Measurements from ENCODE around the gene TMPRSS11A.

Gene TMPRSS11A, protein sequence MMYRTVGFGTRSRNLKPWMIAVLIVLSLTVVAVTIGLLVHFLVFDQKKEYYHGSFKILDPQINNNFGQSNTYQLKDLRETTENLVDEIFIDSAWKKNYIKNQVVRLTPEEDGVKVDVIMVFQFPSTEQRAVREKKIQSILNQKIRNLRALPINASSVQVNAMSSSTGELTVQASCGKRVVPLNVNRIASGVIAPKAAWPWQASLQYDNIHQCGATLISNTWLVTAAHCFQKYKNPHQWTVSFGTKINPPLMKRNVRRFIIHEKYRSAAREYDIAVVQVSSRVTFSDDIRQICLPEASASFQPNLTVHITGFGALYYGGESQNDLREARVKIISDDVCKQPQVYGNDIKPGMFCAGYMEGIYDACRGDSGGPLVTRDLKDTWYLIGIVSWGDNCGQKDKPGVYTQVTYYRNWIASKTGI

DNA sequence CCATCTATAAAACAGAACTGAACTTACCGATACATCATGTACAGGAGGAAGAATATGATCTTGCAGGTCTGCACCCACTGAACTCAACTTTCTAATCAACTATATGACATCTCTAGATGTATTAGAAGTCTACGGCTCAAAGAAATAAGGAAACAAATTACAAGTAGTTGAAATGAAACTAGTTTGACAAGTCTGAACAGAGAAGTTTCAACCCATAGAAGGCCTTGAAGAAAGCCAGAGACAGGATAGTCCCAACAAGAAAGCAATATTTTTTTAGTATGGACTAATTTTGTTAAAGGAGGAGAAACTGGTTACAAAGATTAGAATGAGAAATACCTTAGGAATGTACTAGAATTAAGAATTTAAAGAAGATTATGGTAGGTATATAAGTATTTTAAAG, at the start of gene TMPRSS11A:
TMPRSS11A (minus strand) TSS at position 138 of the 400 bp plus-strand sequence; CDS start at position 38, 100 bp downstream.
- DNase-seq = no peak

DNA sequence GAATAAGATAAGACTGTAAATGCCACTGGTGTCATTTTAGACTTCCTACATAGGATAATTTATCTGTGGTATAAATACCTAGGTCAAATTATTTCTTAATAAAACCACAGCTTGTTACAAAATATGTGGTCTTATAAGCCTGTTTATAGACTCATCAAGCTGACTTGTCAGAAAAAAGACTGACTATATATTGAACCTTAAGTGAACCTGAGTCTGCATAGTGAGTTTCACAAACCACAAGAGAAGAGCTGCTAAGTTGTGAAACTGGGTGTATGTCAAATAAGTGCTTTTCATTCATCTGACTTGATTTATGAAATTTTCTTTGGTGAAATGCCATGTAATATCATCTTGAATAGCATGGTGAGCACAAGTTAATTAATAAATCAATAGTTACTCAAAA, 48.4 kb upstream of the TMPRSS11A start:
- no peak for DNase-seq

DNA sequence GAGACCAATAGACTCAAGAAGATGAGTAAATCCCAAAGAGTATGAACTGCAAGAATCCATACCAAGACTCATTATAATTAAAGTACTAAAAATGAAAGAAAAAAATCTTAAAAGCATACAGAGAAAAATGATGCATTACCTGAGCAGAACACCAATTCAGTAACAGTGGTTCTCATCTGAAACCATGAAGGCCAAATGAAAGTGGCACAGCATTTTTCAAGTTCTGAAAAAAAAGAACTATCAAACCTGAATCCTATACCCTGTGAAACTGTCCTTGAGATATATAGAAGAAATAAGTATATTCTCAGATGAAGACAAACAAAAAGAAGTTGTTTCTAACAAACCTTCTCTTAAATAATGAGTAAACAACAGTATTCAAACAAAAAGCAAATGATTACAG, 39.6 kb upstream of the TMPRSS11A start:
- no peak for DNase-seq

- DNase-seq = no peak
Observed at GRCh38 chr4:67996127-67996526, 32.8 kb upstream of the TMPRSS11A start.

- no peak for DNase-seq
Observed at GRCh38 chr4:67988991-67989390, 25.7 kb upstream of the TMPRSS11A start.

- DNase-seq = no peak
Observed at GRCh38 chr4:67983333-67983732, 20.0 kb upstream of the TMPRSS11A start.

DNA sequence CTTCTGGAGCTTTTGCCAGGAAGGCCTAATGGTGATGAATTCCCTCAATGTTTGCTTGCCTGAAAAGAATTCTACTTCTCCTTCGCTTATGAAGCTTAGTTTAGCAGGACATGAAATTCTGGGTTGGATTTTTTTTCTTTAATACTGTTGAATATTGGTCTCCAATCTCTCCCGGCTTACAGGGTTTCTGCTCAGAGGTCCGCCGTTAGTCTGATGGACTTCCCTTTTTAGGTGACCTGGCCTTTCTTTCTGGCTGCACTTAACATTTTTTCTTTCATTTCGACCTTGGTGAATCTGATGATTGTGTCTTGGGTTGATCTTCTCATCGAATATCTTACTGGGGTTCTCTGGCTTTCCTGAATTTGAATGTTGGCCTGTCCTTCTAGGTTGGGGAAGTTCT, 17.2 kb upstream of the TMPRSS11A start:
- DNase-seq = no peak

- no peak for DNase-seq
Observed at GRCh38 chr4:67973608-67974007, 10.3 kb upstream of the TMPRSS11A start.

- DNase-seq = no peak
Observed at GRCh38 chr4:67954890-67955289, 8.4 kb downstream of the TMPRSS11A start.

GRCh38 chr4:67941074-67941473, 22.2 kb downstream of the TMPRSS11A start:
- DNase-seq = no peak

DNA sequence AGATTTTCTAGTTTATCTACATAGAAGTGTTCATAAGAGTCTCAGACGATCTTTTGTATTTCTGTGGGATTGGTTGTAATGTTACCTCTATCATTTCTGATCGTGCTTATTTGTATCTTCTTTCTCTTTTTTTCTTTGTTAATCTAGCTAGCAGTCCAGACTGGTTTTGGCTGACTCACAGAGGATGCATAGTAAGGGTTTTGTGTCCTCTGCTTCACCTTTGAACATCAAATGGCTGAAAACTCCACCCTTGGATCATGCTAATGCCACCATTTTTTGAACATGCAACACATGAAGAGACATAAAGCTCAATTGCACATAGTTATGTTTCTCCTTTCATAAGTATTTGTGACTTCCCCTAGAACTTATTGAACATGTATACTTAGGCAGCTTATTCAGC, 22.8 kb downstream of the TMPRSS11A start:
- DNase-seq = no peak

DNA sequence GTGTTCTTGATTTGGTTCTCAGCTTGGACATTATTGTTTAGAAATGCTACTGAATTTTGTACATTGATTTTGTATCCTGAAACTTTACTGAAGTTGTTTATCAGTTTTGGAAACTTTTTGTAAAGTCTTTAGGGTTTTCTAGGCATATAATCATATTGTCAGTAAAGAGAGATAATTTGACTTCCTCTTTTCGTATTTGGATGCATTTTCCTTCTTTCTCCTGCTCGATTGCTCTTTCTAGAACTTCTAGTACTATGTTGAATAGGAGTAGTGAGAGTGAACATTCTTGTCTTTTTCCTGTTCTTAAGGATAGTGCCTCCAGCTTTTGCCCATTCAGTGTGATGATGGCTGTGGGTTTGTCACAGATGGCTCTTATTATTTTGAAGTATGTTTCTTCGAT, 24.1 kb downstream of the TMPRSS11A start:
- DNase-seq = no peak

DNA sequence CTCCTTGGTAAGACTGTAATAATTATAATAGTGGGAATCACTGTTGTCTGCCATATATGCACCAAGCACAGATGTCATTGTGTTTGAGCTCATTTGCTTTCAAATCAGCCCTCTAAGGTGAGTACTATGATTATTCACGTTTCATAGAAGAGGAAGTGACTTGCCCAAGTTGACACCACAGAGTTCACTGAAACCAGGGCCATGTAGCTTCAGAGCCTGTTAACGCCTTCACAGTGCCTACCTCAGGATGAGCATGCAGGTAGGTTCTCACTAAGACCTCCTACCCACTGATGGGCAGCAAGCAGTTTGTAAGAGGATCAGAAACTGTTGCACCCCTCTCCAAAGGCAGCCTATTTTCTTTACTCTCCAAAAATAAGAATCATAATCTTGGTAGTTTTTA, 27.4 kb downstream of the TMPRSS11A start:
- no peak for DNase-seq

GRCh38 chr4:67934628-67935027, 28.7 kb downstream of the TMPRSS11A start:
- DNase-seq = no peak

DNA sequence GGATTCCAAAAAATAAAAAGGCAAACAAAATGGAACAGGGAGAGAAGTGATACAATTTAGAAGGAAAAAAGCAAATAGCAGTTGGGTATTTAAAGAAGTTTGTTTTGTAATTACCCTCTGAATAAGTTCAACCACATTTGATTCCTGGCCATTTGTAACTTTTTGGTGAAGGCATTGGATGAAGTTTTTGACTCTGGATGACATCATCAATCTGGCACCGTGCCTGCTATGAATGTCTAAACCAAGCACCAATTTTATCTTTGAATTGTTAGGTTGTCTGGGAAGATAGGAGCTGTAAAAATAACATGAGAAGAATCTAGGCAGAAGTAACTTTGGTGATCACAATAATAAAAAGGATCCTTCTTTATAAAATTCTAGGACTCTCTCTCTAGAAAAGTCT, 29.5 kb downstream of the TMPRSS11A start:
- no peak for DNase-seq

- no peak for DNase-seq
Observed at GRCh38 chr4:67933038-67933437, 30.3 kb downstream of the TMPRSS11A start.

DNA sequence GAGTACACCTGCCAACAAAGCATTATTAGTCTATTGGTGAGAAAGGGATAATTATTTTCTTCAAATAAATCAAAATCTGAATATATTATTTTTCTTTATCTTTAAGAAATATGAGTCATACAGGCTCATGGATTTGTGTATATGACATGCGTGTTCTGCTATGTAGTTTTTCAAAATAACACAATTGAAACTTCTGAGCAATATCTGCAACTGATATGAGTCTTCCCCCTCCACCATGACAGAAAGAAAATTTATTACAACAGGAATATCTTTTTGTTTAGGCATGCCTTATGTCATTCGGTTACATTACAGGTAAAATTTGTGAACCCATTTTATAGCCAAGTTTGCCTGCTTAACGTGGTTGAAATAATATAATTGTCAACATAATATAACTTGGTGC, 32.0 kb downstream of the TMPRSS11A start:
- DNase-seq = no peak

DNA sequence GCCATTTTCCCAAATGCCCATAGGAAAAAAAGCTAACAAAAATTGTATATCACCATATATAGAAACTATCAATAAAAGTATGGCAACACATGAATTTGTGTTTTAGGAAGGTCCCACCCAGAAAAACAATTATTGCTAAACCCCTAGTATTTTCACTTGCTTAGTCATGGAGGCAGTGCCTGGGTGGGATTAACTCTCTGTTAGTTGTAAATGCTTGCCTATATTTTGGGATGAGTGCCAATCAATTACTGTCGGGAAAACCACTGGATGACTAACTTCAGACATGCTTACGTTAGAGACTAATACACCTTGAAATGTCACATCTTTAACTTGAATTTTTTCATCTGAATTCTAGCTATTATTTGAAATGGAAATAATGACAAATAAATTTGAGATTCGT, 33.9 kb downstream of the TMPRSS11A start:
- no peak for DNase-seq

DNA sequence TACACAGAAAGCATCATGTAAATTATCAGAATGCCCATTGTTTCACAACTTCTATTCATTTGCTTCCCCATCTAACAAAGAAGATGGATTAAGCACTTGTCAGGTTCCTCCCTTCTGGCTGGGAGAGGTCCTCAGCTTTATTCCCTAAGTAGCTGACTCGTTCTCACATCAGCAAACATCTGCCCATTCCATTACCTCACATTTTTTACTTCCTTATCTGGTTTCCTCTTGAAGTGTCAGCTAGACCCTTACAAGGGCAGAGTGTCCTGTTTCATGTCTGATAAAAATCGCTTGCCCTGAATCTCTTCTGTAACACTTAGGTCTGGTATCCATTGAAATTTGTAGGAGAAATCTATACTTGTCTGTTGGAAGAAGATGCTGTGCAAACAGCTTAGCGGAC, 34.7 kb downstream of the TMPRSS11A start:
- no peak for DNase-seq

DNA sequence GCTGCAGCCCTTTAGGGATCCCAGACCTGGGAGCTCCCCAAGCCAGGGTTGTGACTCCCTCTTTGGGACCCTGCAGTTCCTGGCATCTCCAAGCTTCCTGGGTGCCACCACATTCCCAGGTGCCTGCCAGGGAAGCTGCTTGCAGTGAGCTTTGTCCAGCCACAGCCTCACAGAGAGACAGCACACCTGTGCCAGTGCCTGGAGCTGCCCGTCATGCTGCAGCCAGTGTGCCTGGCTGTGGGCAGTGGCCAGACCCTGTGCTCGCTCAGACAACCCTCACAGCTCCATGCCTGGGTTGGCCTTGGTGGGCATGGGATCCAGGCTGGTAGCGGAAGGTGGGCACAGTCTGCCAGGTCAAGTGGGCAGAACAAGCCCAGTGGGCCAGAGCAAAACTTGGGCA, 36.0 kb downstream of the TMPRSS11A start:
- no peak for DNase-seq

GRCh38 chr4:67926485-67926884, 36.8 kb downstream of the TMPRSS11A start:
- no peak for DNase-seq

DNA sequence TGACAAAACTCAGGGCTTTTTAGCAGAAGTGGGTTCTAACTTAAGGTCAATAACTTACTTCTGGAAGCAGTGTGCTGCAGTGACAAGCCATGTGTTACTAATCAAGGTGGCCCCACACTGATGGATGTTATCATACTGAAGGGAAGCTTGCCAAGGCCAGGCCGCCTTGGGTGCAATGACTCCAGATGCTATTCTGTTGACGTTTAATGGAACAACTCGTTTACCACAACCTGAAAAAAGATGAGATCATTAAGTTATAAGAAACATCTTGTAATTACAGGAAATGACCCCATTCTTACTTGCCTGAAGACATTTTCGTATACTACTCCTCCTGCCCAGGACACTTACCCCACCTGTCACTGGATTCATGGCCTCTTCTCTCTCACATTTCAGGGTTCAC, 40.6 kb downstream of the TMPRSS11A start:
- DNase-seq = no peak

GRCh38 chr4:67918428-67918827, 44.9 kb downstream of the TMPRSS11A start:
- no peak for DNase-seq

DNA sequence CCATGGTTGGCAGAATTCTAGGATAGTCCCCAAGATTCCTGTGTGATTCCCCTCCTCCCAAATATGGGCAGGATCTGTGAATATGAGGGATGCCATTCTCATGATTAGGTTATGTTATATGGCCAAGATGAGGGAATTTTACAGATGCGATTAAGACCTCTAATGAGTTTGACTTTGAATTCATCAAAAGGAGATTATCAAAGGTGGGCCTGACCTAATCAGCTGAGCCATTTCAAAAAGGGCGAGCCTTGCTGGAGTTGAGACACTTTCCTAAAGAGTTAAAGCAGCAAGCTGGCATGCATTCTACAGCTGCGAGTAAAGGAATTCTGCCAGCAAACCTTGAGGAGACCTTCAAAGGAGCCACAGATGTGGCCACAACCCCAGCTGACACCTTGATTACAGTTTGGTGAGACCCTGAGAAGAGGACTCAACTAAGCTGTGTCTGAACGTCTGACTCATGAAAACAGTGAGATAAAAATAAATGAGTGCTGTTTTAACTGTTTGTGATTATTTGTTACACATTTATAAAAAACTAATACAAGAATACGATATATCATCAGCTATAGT, 47.8 kb downstream of the TMPRSS11A start:
- DNase-seq = no peak

DNA sequence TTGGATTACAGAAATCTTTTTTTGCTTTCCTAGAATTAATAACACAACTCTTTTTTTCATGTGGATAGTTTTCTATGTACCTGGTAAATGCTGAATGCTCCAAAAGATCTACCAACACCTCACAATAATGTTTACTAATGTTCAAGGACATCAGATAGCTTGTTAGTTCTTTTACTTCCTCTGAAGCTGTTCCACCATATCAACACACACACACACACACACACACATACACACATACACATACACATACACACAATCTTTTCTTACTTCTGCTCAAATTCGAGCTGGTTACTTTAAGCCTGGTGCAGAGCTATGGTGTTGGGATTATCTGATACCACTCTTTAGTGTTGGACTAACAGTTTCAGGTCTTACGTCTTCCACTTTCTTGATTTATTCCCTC, 51.2 kb downstream of the TMPRSS11A start:
- DNase-seq = no peak

All from activated CD4-positive, alpha-beta T cell treated with anti-CD3 and anti-CD28 coated beads, Interleukin-2, amount 50 U/mL, for 1 hour (primary cell).